Fibroblast of skin of left biceps (primary cell): ENCODE results near the gene ABLIM3.
A peak's percentile ranks its signal among the peaks of the same experiment; 100 is the strongest.

Source experiments
- DNase-seq, 2 experiments: peaks; one replicate each; pipeline ENCODE4 v3.0.0-alpha.2; 2013; ENCODE audit warnings: low read depth in 2 of 2

Gene ABLIM3

GRCh38 chr5:149282027-149282965 lies 141.0 kb downstream of the ABLIM3 start:
- DNase-seq, result no peak

- DNase-seq, result no peak
Observed at GRCh38 chr5:149282966-149283332, 141.7 kb downstream of the ABLIM3 start.

DNA sequence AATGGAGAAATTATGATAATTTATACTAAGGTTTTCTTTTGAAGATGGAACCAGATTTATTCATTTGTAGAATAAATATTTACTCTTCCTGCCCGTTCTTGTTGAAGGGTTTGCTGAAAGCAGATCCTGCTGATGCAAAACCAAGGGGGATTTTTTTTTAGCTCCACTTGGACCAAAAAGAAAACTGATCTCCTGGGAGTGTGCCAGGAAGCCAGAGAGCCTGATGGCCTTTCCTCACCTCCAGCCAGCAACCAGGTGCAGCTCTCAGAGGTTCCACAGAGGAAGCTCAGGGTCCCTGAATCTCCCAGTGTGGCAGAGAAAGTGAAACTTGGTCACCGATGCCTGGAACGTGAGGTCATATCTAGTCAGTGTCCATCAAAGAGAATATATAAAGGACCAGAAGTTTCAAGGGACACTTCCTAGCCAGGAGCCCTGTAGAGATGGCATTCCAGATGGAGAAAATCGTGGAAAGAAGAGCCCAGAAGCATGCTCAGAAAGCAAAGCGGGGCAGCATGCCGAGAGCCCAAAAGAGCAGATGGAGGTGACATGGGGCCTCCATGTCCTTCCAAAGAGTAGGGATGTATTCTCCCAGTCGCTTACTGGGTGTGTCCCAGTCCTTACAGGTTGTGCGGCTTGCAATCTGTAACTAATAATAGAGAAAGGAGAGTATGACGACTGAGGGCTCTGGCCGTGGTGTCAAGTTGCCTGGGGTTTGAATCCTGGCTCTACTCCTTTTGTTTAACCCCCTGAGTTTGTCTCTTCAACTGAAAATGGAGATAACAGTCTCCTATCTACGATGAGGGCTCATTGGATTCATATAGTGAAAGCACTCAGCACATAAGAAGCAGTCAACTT lies 142.6 kb downstream of the ABLIM3 start:
- DNase-seq, result no peak

DNA sequence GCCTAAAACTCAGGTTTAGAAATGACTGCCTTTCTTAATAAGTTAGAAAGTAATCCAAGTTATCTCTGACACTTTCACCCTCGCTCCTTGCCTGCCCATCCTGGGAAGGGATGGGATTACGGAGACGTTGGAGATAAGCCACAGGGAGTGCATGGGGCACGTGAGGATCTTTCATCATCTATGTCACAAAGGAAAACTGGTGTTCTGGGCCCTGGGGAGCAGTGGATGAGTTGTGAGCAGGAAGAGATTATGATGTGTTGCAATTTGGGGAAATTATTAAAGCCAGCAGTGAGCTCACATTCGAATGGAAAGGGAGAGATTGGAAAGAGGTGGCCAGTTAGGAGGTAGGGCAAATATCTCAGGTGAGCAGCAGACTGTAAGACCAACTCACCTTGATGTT lies 143.2 kb downstream of the ABLIM3 start:
- no peak for DNase-seq

DNA sequence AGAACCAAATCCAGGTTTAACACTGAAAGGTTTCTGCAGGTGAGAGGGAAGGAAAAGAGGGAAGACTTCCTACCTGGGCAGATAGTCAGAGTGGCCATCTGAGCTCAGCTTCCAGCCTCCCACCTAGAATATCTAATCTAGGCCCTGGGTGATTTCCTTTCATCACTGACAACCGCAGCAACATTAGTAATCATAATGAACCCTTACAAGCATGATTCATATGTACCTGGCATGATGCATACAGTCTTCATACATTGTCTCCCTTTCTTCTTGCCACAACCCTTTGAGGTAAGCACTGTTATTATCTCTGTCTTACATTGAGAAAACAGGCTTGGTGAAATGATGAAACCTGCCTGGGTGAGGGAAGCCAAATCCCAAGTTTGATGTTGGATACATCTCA lies 143.9 kb downstream of the ABLIM3 start:
- no peak for DNase-seq

DNA sequence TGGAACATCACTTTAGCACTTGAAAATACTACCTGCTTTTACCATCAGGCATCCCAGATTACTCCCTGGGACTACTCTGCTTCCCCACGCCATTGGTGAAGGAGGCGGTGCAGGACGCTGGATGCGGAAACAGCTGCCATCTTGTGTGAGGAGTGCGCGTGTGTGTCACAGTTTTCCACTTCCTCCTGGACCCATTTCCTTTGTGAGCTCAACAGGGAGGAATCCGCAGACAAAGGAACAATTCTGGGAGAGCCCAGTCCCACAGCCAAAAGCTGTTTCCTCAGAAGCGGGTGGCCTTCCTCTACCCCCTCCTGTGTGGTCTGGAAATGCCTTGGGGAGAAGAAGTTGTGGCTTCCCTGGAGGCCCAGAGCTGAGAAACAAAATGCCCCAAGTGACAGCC lies 147.1 kb downstream of the ABLIM3 start:
- DNase-seq, result no peak

GRCh38 chr5:149289301-149289700 lies 148.0 kb downstream of the ABLIM3 start:
- no peak for DNase-seq

GRCh38 chr5:149294872-149295829 lies 153.9 kb downstream of the ABLIM3 start:
- DNase-seq, result no peak

DNA sequence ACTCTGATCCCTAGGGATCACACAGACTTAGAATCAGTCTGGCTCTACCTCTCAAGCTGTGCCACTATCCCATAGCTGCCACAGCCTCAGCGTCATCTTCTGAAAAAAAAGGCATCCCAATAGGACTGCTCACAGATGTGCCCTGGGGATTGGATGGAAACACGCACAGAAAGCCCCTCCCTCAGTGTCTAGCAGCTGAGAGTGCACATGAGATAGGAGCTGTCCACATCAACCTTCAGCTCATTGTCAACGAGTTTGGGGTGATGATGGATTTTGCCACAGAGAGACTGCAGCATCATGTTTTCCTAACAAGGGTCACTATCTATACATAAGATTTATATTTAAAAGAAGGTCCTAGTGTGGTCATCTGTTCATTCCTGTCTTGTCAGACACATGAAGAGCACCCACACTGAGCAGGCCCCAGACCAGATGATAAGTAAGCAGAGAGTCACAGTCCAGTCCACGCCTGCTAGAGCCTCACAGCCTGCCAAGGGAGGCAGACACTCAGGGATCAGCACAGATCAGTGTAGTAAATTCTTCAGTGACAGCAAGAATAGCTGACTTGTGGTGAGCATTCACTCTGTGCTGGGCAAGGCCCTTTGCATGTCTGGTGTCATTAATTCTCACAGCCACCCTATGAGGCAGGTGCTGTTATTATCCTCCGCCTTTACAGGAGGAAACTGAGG lies 156.2 kb downstream of the ABLIM3 start:
- DNase-seq, result no peak

DNA sequence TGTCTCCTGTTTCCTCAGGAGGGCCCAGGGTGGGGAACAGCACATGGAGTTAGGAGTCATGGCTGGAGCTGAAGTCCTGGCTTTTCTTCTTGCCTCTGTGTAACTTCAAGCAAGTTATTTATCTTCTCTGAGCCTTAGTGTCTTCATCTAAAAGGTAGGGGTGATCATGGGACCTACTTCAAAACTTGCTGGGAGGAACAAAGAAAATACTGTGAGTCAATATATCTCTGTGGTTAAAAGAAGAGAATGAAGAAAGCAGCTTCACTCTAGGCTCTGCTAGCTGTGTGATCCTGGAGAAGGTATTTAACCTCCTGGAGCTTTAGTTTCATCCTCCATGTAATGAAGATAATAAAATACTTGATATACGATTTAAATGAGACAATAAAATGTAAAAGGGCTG lies 156.9 kb downstream of the ABLIM3 start:
- no peak for DNase-seq

GRCh38 chr5:149298842-149299404 lies 157.6 kb downstream of the ABLIM3 start:
- DNase-seq, result no peak

DNA sequence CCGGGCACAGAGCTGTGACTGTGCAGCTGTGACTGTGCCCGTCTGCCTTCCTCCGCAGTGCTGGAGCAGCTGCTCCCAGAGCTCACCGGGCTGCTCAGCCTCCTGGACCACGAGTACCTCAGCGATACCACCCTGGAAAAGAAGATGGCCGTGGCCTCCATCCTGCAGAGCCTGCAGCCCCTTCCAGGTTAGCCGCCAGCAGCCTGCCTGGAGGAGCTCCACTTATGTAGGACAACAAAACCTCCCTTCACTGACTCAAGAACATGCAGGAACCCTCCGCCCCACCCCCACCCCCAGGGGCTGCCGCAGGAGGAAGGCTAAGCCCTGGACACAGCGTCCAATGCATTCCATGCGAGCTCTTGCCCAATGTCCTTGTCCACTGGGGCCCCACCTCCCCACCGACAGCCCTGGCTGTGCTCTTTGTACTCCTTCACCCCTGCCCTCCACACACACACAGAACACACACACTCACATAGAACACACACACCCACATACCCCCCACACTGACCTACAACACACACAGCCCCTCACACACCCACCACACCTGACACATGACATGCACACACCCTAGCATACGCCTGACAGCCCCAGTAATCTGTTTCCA lies 158.3 kb downstream of the ABLIM3 start:
- DNase-seq, result no peak

DNA sequence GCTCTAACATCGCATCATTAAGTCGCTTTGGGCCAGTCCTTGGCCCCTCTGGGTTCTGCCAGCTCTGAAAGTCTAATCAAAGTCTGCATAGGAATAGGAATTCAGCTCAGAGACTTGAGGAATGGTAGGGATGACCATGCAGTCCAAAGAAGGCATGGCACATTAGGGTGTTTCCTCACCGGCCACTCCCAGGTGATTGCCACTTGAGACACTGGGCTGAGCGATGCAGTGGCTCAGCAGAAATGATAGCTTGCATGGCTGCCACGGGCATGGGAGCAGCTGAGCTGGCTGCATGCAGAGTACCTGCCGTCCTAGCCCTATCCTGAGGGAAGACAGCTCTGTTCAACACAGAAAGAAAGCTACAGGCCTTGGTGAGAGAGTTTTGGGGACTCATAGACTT lies 159.1 kb downstream of the ABLIM3 start:
- no peak for DNase-seq

- DNase-seq, result no peak
Observed at GRCh38 chr5:149301049-149301743, 159.9 kb downstream of the ABLIM3 start.

DNA sequence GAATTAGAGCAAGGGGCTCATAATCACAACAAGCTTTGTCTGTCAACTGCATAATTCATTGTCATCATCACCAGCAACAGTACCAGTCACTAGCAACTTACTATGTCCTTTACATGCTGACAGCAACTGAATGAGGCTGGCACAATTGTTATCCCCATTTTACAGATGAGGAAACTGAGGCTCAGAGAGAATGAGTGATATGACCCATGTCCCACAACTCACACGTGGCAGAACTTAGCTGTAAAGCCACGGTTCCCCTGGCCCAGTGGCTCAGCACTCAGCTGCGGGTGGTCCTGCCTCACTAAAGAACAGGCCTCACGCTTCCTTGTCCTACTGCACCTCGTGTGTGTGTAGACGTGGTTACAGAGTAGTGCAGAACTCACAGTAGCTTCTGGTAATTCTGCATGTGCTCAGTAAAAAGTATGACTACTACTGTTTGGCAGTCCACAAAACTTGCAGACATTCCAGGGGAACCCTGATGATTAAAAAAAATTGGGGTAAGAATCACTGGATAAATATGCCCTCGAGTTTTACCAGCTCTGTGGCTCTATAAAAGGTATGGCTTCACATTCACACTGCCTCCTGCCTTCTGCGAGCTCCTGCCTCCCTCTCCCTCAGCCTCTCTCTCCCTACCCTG lies 160.6 kb downstream of the ABLIM3 start:
- peak in 1 of 2 experiments; percentile 12 for DNase-seq

DNA sequence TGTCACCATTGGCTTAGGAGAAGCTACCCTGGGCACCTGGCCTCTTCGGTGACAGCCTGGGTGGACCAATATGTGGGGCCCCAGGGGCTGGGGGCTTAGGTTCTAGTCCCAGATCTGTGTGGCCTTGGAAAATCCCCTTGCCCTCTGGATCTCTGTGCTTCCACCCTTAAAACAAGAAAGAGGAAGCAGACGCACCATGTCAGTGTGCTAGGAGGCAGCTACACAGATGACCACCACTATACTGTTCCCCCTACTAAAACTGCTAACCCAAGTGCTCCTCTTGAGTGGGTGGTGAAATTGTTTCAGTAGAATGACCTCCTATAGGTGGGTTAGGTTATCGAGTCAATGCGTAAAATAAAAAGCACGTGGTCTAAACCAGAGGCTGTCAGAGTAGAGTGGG lies 161.3 kb downstream of the ABLIM3 start:
- DNase-seq, result no peak

- DNase-seq, result no peak
Observed at GRCh38 chr5:149303210-149303609, 161.9 kb downstream of the ABLIM3 start.

DNA sequence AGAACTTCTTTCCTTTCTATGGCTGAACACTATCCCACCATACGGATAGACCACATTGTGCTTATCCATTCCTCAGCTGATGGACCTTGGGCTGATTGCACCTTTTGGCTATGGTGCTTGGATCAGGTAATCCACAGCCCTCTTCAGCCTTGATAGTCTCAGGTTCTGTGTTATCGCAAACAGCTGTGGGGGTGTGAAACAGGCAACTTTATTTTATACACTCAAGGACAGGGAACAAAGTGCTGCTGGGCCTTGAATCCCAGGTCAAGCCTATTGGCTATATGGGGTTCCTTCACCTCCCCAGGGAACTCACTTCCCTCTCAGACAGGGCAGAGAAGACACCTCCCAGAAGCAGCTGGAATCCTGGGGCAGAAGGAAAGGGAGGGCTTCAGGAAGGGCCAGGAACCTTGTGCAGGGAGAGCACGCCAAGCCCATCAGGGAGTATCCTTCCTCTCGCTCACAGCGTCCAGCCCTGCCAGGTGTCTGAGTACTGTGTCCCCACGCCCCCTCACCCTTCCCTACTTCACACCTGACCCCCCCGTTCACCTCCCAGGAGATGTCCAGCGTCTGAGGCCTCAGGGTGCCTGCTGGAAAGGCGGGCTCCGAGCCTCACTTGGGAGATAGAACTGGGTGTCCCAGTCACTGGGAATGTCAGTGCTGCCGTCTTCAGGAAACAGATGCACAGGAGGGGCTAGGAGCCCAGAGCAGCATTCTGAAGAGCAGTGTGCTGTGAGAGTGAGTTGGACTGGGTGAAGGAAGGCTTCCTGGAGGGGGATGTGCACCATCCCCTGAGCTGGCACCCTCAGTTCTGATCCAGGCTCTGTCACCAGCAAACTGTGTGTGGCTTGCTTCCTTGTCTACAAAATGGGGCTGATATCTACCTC lies 163.1 kb downstream of the ABLIM3 start:
- DNase-seq, result no peak
